ENCODE measurements around the gene KRTAP2-1.
"Not testable (repeated sequence)": the region's sequence is repeated elsewhere in the genome, so short reads cannot be mapped to it uniquely, and the experiment has no call there.

Gene KRTAP2-1

DNA sequence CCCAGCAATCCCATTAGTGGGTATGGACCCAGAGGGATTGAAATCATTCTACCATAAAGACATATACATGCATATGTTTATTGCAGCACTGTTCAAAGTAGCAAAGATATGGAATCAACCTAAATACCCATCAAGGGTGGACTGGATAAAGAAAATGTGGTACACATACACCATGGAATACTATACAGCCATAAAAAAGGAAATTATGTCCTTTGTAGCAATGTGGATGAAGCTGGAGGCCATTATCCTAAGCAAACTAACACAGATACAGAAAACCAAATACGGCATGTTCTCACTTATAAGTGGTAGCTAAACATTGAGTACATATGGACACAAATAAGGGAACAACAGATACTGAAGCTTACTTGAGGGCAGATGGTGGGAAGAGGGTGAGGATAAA, 10.4 kb upstream of the KRTAP2-1 start:
- DNase-seq (ENCODE audit: low spot score) = no peak

DNA sequence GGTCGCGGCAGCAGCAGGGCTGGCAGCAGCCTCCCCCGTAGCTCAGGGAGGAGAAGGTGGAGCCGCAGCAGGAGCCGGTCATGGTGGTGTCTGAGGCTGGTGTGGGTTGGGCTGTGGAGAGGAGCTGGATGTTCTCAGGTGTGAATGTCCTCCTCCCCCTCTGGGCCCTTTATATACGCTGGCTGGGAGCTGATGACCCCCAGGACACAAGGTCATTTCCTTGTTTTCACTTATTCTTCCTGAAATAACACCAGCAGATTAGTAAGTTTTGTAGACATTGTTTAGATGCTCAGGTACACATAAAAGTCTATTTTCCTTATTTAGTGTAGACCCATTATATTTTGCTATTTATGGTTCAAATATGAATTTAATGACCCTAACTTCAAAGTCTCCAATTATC, 8.0 kb upstream of the KRTAP2-1 start, which contains the start of gene KRTAP2-2:
Gene KRTAP2-2, minus strand, starts transcription at position 101 of the 400 bp plus-strand sequence. Its CDS starts 19 bp downstream, at position 82.
- not testable (repeated sequence) for DNase-seq (ENCODE audit: low spot score)

DNA sequence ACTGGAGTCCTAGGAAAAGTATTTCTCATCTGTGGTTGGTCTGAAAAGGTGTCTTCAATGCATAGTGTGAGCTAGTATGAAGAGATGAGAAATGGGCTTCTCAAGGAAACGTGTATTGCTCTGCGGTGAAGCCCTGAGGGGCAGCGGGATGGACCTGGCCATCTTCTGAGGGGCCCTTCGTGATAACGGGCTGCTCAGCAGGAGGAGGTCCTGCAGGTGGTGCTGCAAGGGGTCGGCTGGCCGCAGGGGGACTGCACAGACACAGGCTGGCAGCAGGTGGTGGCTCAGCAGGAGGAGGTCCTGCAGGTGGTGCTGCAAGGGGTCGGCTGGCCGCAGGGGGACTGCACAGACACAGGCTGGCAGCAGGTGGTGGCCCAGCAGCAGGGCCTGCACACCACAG, 7.4 kb upstream of the KRTAP2-1 start:
- DNase-seq (ENCODE audit: low spot score) = not testable (repeated sequence)

DNA sequence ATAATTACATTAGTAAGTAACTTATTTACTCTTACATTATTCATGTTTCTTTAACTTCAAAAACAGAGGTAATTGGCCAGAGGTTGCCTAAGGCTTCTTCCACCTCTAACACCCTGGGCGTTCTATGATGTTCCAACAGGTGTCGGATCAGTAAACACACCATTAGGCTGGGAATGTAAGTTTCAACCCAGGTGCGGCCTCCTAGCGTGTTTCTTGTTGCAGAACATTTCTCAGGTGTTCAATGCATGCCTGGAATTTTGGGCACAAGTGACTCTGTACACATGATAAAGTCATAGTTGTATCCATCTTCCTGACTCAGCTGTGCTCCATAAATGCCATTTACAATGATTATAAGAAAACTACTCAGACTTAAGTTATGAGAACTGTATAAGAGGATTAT, 6.9 kb upstream of the KRTAP2-1 start:
- DNase-seq (ENCODE audit: low spot score) = no peak

DNA sequence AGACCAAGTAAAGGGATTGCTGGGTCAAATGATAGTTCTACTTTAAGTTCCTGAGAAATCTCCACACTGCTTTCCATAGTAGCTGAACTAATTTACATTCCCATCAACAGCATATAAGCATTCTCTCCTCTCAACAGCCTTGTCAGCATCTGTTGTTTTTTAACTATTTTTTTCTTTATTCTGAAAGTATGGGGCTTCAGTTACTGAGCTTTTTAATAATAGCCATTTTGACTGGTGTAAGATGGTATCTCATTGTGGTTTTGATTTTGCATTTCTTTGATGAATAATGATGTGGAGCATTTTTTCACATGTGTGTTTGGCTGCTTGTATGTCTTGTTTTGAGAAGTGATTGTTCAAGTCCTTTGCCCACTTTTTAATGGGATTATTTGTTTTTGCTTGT, 5.5 kb upstream of the KRTAP2-1 start:
- no peak for DNase-seq (ENCODE audit: low spot score)

DNA sequence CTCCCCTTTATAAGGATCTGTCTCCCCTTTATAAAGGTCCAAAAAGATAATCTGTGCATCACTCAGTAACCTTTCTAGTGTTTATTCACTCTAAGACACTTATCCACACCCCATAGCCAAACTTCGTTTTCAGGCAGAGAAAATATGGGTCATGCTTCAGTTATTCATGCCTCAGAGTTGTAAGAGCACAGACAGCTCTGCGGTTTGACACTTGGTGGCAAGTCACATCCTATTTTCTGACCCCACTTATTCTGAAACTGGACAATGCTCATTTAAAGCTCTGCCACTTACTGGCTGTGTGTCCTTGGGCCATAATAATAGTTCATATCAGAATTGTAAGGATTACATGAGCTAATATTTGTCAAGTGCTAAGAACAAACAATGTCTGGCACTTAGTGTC, 2.0 kb upstream of the KRTAP2-1 start:
- peak; percentile 79 for DNase-seq (ENCODE audit: low spot score)

DNA sequence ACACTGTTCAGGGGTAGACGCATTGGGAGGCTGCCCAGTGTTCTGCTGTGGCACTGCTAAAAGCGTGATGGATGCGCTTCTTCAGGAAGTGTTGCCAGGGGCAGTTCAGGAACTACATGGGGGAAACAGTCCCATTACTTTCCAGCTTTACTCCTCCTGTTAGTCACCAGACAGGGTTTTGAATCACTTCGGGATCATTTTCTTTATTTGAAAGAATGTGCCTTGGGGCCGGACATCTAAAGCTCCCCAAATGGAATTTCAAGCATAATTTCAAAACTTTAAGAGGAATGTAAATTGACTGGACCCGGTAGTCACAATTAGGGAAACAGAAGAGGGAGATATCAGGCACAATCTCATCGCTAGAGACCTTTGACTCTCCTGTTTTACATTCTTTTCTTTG, 1.3 kb upstream of the KRTAP2-1 start:
- DNase-seq (ENCODE audit: low spot score) = peak; percentile 85

DNA sequence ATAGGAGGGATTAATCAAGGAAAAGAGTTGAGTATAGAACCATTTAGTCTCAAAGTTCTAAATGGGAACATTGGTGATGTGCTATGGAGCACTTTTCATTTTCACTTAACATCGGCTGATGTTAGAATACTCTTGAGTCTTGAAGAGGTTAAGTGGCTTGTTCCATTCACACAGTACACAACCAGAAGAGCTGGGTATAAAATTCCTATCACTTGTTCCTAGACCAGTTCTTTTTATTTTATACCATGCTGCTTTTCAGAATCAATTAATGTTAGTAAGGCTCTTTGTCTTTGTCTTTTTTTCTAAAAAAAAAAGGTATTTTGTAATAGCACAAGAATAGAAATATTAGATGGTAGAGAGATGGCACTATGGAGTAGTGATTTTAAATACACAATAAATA, 4.2 kb downstream of the KRTAP2-1 start:
- no peak for DNase-seq (ENCODE audit: low spot score)

DNA sequence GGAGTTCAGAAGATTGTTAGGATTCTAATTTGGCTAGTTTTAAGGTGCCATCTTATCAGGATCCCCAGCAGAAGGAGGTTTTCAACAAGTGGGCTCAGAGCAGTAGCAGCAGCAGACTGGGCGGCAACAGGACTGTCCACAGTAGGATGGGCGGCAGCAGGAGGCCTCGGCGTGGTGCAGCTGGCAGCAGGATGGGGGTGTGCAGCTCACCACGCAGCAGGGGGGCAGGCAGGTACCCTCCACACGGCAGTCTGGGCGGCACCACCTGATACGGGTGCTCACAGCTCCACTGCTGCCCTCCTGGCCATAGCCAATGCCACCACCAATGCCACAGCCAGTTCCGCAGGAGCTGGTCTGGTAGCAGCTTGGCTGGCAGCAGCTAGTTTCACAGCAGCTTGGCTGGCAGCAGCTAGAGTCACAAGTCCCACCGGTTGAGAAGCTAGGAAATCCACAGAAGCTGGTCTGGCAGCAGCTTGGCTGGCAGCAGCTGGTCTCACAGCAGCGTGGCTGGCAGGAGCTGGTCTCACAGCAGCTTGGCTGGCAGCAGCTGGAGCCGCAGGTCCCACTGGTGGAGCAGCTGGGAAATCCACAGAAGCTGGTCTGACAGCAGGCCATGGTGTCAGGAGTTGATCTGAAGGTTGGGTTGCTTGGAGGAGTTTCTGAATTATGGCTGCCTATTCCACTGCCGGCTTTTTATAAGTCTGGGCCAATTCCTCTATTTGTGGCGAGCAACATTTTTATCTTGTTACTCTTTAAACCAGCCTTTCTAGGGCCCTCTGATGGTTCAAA, 6.1 kb downstream of the KRTAP2-1 start, which contains the start of gene KRTAP1-1:
Gene KRTAP1-1, minus strand, starts transcription at position 668 of the 789 bp plus-strand sequence. Its CDS starts 53 bp downstream, at position 615.
- peak; percentile 26 for DNase-seq (ENCODE audit: low spot score)

DNA sequence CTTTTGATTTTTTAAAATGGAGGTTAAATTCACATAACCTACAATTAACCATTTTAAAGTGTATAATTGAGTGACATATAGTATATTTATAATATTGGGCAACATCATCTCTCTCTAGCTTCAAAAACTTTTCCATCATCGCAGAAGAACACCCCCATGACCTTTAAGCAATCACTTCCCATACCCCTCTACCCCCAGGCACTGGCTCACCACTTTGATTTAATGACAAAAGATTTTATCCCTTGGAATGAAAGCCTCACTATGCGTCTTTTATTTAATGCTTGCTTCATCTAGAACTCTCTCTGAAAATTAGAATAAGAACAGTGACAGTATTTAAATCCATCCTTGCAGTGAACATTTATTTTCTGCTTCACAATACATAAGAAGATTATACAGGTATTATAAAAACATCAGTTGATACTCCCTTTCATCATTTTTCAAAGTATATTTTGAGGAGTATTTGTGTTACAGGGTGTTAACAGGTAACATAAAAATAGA, 9.2 kb downstream of the KRTAP2-1 start:
- no peak for DNase-seq (ENCODE audit: low spot score)

DNA sequence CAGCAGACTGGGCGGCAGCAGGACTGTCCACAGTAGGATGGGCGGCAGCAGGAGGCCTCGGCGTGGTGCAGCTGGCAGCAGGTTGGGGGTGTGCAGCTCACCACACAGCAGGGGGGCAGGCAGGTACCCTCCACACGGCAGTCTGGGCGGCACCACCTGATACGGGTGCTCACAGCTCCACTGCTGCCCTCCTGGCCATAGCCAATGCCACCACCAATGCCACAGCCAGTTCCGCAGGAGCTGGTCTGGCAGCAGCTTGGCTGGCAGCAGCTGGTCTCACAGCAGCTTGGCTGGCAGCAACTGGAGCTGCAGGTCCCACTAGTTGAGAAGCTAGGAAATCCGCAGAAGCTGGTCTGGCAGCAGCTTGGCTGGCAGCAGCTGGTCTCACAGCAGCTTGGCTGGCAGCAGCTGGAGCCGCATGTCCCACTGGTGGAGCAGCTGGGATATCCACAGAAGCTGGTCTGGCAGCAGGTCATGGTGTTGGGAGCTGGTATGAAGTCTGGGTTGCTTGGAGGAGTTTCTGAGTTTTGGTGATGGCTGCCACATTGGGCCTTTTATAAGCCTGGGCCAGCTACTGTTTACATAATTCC, 12.7 kb downstream of the KRTAP2-1 start, which contains the start of gene KRTAP1-3:
Gene KRTAP1-3, minus strand, starts transcription at position 529 of the 590 bp plus-strand sequence. Its CDS starts 53 bp downstream, at position 476.
- not testable (repeated sequence) for DNase-seq (ENCODE audit: low spot score)

DNA sequence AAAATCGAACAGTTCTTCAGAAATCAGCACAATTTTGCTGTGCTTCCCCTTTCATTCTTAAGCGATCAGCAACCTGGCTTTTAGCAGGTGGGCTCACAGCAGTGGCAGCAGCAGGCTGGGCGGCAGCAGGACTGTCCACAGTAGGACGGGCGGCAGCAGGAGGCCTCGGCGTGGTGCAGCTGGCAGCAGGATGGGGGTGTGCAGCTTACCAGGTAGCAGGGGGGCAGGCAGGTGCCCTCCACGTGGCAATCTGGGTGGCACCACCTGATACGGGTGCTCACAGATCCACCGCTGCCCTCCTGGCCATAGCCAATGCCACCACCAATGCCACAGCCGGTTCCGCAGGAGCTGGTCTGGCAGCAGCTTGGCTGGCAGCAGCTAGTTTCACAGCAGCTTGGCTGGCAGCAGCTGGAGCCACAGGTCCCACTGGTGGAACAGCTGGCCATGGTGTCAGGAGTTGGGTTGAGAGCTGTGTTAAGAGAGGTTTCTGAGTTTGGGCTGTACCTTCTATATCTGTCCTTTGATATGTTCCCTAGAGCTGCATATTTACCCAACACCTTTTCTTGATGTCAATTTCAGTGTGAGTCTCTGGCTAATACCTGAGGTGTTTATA, 17.4 kb downstream of the KRTAP2-1 start, which contains the start of gene KRTAP1-4:
Gene KRTAP1-4, minus strand, starts transcription at position 563 of the 613 bp plus-strand sequence. Its CDS starts 117 bp downstream, at position 446.
- DNase-seq (ENCODE audit: low spot score) = no peak

DNA sequence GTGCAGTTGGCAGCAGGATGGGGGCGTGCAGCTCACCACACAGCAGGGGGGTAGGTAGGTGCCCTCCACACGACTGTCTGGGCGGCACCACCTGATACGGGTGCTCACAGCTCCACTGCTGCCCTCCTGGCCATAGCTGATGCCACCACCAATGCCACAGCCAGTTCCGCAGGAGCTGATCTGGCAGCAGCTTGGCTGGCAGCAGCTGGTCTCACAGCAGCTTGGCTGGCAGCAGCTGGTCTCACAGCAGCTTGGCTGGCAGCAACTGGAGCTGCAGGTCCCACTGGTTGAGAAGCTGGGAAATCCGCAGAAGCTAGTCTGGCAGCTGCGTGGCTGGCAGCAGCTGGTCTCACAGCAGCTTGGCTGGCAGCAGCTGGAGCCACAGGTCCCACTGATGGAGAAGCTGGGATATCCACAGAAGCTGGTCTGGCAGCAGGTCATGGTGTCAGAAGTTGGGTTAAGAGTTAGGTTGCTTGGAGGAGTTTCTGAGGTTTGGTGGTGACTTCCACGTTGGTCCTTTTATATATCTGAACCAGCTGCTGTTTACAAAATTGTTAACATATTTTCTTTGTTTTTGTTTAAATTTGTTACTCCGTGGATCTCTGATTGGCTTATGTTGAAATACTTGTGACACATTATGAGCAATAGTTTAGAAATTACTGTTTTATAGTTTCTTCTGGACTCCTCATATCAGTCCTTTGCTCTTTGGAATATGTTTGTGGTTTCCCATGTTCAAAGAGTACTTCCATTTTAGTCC, 20.2 kb downstream of the KRTAP2-1 start, which contains the start of gene KRTAP1-5:
Gene KRTAP1-5, minus strand, starts transcription at position 494 of the 757 bp plus-strand sequence. Its CDS starts 53 bp downstream, at position 441.
- peak; percentile 66 for DNase-seq (ENCODE audit: low spot score)

DNA sequence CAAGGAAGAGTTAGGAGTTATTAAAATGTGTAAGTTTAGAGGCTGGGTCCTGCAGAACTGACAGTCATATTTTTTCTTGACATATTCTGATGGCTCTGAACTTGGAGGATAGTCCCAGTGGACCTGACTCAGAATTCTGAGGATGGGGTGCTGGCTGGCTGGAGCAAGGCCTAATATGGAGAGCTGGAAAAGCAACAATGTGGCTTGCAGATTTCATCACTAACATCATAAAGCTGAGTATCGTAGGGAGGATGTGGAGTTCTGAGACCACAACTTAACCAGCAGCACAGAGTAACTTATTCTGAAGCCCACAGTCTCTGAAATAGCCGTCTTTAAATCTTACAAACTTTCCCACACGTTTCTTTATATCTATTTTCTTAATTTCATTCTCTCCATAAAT, 22.4 kb downstream of the KRTAP2-1 start:
- DNase-seq (ENCODE audit: low spot score) = no peak

DNA sequence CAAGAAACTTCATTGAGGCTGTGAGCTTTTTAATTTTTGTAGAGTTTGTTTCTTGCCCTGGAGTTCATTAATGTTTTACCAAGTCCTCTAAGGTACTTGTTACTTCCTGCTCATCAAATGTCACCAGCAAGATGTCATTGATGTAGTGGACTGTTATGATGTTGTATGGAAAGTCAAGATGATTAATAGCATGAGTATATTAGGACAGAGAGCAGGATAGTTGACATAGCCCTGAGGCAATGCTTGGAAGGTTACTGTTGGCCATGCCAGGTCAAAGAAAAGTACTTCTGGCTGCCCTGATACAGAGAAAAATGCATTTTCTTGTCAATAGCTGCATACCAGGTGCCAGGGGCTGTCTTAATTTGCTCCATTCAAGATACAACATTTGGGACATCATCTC, 26.8 kb downstream of the KRTAP2-1 start:
- no peak for DNase-seq (ENCODE audit: low spot score)

DNA sequence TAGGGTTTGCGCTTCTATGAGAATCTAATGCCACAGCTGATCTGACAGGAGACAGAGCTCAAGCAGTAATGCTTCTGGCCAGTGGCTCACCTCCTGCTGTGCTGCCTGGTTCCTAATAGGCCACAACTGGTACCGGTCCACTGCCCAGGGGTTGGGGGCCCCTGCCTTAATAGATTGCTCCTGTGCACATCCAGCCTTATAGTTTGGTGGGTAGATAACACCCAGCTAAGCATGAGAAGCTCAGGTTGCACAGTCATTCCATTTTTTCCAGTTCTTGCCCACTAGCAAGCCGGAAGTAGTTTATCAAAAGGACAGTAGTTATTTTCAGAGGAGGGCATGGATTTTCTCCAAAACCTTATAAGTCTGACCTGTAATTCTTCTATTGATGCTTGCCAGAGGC, 27.7 kb downstream of the KRTAP2-1 start:
- DNase-seq (ENCODE audit: low spot score) = no peak

DNA sequence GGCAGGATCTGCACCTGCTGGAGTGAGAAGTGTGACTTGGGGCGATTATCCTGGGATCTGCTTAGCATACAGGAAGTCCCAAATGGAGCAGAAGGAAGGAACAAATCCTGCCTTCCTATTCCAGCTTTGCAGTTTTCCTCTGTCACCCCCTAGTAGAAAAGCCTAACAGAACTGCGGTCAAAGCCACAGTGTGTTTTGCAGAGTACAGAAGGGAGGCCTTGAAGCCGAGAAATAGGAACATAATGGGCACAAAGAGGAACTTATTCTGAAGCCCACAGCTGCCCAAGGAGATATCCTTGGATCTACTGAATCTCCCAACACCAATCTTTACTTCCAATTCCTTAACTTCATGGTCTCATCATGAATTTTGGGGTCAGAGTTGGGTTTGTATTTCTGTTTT, 28.6 kb downstream of the KRTAP2-1 start:
- no peak for DNase-seq (ENCODE audit: low spot score)

DNA sequence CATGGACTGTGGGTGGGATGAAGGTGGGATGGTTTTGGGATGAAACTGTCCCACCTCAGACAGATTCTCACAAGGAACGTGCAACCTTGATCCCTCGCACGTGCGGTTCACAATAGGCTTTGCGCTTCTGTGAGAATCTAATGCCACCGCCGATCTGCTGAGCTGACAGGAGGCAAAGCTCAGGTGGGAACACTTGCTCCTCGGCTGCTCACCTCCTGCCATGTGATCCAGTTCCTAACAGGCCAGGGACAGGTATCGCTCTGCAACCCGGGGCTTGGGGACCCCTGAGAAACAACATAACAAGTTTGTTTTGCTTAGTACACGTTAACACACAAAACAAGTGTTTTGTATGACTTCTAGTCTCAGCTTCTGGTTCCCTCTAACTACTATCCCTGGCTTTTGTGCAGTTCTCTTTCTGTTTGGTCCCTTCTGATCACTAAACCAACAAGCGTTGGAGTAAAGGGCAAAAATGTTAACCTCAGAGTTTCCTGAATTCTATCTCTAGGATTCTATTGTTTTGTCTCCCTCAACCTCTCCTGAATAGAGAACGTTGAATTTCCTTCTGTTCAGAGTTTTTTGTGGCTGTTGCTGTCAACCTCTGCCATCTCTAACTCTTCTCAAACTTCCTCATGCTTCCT, 30.4 kb downstream of the KRTAP2-1 start:
- DNase-seq (ENCODE audit: low spot score) = no peak

DNA sequence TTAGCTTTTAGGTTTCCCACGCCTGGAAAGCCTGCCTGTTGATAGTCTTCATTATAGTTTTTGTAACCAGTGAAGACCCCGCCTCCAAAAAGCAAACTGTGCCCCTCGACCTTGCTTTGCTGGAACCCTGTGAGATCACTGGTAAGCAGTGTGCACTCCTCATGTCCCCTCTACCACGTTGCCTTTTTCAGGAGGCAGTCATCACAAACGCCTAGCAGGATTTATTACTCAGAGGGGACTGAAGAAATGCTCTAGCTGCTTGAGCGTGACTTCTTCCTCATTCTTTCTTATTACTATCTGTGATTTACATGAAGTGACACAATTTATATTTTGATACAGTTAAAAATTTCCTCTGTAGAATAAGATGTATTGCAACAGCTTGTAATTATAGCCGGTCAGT, 31.7 kb downstream of the KRTAP2-1 start:
- no peak for DNase-seq (ENCODE audit: low spot score)

DNA sequence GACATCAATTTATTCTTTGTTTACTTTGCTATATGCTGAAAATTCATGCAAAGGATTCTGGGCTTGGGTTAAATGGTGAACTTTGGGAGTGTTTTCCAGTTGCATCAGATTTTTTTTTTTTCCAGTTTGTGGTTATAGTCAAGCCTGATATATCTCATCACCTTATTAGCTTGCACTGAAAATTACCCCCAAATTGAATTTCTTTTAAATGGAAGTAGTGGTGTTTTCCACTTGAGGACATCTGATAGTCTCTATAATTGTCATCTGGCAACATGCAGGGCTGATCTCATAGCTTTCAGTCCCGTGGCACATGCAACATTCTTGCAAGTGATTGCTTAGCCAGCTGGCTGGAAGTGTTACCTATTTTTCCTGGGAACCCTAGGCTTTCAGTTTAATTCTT, 33.5 kb downstream of the KRTAP2-1 start:
- no peak for DNase-seq (ENCODE audit: low spot score)

DNA sequence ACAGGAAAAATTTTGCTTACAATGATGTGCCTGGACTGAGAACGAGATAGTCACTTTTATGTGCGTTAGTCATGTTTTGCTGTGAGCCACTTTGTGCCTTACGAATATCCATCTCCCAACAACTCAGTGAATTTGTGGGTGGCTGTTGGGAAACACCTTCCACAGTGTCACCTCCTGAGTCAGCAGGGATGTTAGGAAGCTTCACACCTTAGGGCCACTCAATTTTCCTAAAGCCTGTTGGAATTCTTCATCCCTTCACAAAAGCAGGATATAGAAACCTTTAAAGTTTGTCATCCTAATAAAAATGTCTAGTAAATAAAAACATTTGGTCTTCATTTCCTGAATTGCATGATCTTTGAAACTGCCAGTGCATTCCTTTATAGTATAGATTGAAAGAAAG, 33.9 kb downstream of the KRTAP2-1 start:
- no peak for DNase-seq (ENCODE audit: low spot score)
